GM12865 (cell line): ENCODE results near the gene ZFPL1.

Source experiments
- DNase-seq: peaks from one replicate; pipeline ENCODE4 v3.0.0; 2010; ENCODE audit warnings: low read depth
- H3K4me3 ChIP-seq: 2 replicates; pipeline ENCODE4 v1.5.1; 2011; ENCODE audit warnings: mild to moderate bottlenecking, low read depth, low read length, control low read depth
- TF ChIP-seq, protein P1 (sequence below): IDR thresholded peaks from 2 replicates; pipeline ENCODE4 v1.5.1; 2011; ENCODE audit warnings: low read length, control low read depth, low read depth, inconsistent platforms; ENCODE audit not compliant: insufficient read depth; ENCODE audit errors: missing control alignments

ZFPL1 gene

DNA sequence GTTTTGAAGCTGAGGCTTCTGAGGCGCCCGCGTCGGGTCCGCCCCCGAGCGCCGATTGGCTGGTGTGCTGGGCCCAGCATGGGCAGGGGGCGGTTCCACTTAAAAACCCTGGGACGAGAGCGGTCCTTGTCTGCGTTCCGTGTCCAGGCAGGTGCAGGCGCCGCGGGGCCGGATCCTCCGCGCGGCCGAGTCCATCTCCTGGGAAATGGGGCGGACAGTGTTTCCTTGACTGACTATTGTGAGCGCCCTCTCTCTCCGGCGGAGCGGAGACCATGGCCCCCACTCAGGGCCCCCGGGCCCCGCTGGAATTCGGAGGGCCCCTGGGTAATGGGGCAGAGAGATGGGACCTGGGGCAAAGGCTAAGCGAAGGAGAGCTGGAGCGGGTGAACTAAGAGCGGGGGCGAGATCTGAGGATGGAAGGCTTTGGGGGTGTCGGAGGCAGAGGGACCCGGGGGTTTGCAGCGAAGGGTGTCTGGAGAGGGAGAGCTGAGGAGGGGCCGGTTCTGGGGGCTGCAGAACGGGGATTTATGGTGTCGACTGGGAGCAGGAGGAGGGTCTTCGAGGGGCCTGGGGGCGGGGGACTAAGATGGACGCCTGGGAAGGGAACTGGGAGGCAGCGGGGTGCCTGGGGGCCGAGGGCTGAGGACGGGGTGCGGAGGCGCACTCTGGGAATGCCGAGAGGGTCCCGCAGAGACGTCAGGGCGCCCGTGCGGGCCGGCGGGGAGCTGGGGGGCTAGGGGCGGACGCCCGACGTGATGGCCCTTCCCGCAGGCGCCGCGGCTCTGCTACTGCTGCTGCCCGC lies 27.9 kb downstream of the ZFPL1 start, which contains the start of gene TM7SF2:
Gene TM7SF2, plus strand, starts transcription at position 129 of the 802 bp plus-strand sequence. Its CDS starts 144 bp downstream, at position 273.
- TF ChIP-seq, protein P1, sequence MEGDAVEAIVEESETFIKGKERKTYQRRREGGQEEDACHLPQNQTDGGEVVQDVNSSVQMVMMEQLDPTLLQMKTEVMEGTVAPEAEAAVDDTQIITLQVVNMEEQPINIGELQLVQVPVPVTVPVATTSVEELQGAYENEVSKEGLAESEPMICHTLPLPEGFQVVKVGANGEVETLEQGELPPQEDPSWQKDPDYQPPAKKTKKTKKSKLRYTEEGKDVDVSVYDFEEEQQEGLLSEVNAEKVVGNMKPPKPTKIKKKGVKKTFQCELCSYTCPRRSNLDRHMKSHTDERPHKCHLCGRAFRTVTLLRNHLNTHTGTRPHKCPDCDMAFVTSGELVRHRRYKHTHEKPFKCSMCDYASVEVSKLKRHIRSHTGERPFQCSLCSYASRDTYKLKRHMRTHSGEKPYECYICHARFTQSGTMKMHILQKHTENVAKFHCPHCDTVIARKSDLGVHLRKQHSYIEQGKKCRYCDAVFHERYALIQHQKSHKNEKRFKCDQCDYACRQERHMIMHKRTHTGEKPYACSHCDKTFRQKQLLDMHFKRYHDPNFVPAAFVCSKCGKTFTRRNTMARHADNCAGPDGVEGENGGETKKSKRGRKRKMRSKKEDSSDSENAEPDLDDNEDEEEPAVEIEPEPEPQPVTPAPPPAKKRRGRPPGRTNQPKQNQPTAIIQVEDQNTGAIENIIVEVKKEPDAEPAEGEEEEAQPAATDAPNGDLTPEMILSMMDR = no peak
- peak; percentile 97 for DNase-seq
- peak within 1 kb of the TSS; percentile 72 for H3K4me3 ChIP-seq

- TF ChIP-seq, protein P1 = peak; percentile 91
- peak overlapping the region; percentile 72 for H3K4me3 ChIP-seq
- peak; percentile 83 for DNase-seq
Observed at GRCh38 chr11:65112546-65113360, 28.7 kb downstream of the ZFPL1 start.

DNA sequence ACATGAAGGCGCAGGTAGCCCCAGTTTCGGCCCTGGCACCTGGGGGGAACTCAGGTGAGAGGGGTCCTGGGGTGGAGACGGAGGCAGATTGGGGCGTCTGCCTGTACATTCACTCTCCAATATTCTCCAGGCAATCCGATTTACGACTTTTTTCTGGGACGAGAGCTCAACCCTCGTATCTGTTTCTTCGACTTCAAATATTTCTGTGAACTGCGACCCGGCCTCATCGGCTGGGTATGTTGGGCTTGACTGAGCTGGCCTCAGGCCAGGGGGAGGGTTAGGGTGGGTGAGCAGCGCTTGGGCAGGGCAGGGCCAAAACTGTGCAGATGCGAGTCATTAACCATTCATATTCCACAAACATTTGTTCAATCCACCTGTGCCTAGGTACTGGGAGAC lies 29.3 kb downstream of the ZFPL1 start:
- TF ChIP-seq, protein P1 = no peak
- peak overlapping the region; percentile 72 for H3K4me3 ChIP-seq
- no peak for DNase-seq

DNA sequence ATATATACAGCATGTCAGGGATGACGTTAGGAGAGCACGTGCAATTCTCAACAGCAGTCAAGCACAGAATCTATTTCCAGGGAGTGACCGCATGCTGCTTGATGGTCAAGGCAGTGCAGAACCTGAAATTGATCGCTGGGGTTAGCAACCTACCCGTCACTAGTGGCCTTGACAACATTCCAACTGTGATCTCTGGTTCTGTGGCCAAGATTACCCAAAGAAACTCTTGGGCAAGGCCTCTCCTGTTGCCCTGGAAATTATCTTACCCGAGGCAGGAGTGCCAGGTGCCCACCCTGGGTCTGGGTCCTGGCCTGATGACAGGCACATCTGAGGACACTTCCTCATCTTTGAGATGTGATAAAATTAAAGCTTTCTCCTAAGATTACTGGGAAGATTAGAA lies 29.8 kb downstream of the ZFPL1 start:
- TF ChIP-seq, protein P1 = no peak
- no peak for DNase-seq
- H3K4me3 ChIP-seq = no peak overlapping the region

DNA sequence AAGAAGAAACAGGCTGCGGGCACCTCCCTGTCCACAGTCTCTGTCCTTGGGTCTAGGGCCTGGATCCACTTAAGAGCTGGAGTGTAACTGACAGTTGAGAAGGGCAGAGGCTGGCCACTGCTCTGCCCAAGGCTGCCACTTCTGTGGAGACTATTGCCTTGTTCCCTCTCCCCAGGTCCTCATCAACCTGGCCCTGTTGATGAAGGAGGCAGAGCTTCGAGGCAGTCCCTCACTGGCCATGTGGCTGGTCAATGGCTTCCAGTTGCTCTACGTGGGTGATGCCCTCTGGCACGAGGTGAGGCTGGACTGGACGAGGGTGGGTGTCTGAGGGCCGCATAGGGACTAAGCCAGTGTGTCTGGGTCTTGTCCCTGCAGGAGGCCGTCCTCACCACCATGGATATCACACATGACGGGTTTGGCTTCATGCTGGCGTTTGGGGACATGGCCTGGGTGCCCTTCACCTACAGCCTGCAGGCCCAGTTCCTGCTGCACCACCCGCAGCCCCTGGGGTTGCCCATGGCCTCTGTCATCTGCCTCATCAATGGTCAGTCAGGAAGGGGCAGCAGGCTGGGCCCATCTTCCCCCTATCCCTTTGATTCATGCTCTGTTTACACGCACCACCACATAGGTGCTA lies 30.6 kb downstream of the ZFPL1 start:
- H3K4me3 ChIP-seq = no peak overlapping the region
- TF ChIP-seq, protein P1 = no peak
- no peak for DNase-seq

DNA sequence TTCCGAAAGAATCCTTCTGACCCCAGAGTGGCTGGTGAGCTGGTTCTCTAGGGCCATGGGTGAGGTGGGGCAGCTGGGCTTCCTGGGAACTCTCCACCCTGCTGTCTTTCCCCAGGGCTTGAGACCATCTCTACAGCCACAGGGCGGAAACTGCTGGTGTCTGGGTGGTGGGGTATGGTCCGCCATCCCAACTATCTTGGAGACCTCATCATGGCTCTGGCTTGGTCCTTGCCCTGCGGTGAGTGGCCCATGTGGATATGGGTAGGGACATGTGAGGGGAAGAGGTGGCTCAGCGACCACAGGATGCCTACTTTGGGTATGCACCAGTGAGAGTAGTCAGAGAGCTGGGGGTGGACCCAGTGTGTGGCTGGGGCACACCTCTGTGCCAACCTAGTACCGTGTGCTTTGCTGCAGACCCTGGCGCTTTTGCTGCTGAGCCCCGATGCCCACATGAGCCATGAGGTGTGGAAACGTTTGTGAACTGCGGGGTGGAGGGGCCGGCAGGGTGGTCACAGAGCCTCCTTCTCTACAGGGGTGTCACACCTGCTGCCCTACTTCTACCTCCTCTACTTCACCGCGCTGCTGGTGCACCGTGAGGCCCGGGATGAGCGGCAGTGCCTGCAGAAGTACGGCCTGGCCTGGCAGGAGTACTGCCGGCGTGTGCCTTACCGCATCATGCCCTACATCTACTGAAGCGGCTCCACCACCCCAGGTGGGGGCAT lies 31.5 kb downstream of the ZFPL1 start:
- TF ChIP-seq, protein P1 = no peak
- no peak for DNase-seq
- H3K4me3 ChIP-seq = no peak overlapping the region
